LNCAP (cell line): Measurements from ENCODE around the gene ATP8A1.

Experiments used
- CTCF ChIP-seq: fragments of 450-650 bp; IDR thresholded peaks from 2 replicates; pipeline ENCODE4 v1.5.1; 2017; ENCODE audit warnings: mild to moderate bottlenecking

Gene ATP8A1

GRCh38 chr4:42371305-42372252 is 285.3 kb downstream of the ATP8A1 start:
- TF ChIP-seq CTCF: peak; percentile 81

GRCh38 chr4:42369489-42369888 is 287.4 kb downstream of the ATP8A1 start:
- TF ChIP-seq CTCF: no peak

GRCh38 chr4:42366959-42367358 is 289.9 kb downstream of the ATP8A1 start:
- no peak for TF ChIP-seq CTCF

- no peak for TF ChIP-seq CTCF
These were observed 292.4 kb downstream of the ATP8A1 start for GRCh38 chr4:42364266-42365053.

GRCh38 chr4:42363614-42364013 is 293.3 kb downstream of the ATP8A1 start:
- no peak for TF ChIP-seq CTCF

GRCh38 chr4:42362591-42362990 is 294.3 kb downstream of the ATP8A1 start:
- no peak for TF ChIP-seq CTCF

GRCh38 chr4:42361456-42361855 is 295.4 kb downstream of the ATP8A1 start:
- TF ChIP-seq CTCF: no peak
